Duodenal mucosa (tissue), 2 donors: ENCODE measurements around the gene HEPHL1.

Source experiments
- H3K27ac ChIP-seq: one replicate; pipeline ENCODE4 v1.7.0; 2013; ENCODE audit warnings: low read depth, low read length
- H3K27me3 ChIP-seq, 2 donors: one replicate each; pipeline ENCODE4 v1.7.0; 2013; ENCODE audit warnings: low read length in 2 of 2, control low read depth in 1 of 2; ENCODE audit not compliant: insufficient read depth in 2 of 2, control insufficient read depth in 1 of 2
- H3K36me3 ChIP-seq, 2 donors: one replicate each; pipeline ENCODE4 v1.7.0; 2013; ENCODE audit warnings: low read length in 2 of 2, control low read depth in 1 of 2; ENCODE audit not compliant: insufficient read depth in 2 of 2, control insufficient read depth in 1 of 2
- H3K4me1 ChIP-seq, 2 donors: one replicate each; pipeline ENCODE4 v1.7.0; 2013; ENCODE audit warnings: low read length in 2 of 2, control low read depth in 1 of 2; ENCODE audit not compliant: insufficient read depth in 2 of 2, control insufficient read depth in 1 of 2
- H3K4me3 ChIP-seq, 2 donors: one replicate each; pipeline ENCODE4 v1.7.0; 2013; ENCODE audit warnings: low read length in 2 of 2, low read depth in 1 of 2
- H3K9ac ChIP-seq, 2 donors: one replicate each; pipeline ENCODE4 v1.7.0; 2013; ENCODE audit warnings: low read length in 2 of 2, low read depth in 1 of 2
- H3K9me3 ChIP-seq, 2 donors: one replicate each; pipeline ENCODE4 v1.7.0; 2013; ENCODE audit warnings: low read length in 2 of 2, control low read depth in 1 of 2; ENCODE audit not compliant: control insufficient read depth in 1 of 2

Gene HEPHL1

GRCh38 chr11:94145431-94145830 lies 124.3 kb downstream of the HEPHL1 start:
- H3K4me1 ChIP-seq: peaks cover 11 to 18% of the 10 kb centered on the region in 2 donors
- no peak overlapping the region for H3K9ac ChIP-seq
- no peaks in the 10 kb centered on the region for H3K36me3 ChIP-seq
- no peak overlapping the region for H3K27ac ChIP-seq
- H3K27me3 ChIP-seq: no peaks in the 10 kb centered on the region
- no peaks in the 10 kb centered on the region for H3K9me3 ChIP-seq
- H3K4me3 ChIP-seq: no peak overlapping the region

GRCh38 chr11:94145916-94146315 lies 124.8 kb downstream of the HEPHL1 start:
- no peak overlapping the region for H3K27ac ChIP-seq
- peaks cover 11 to 23% of the 10 kb centered on the region in 2 donors for H3K4me1 ChIP-seq
- H3K27me3 ChIP-seq: no peaks in the 10 kb centered on the region
- H3K4me3 ChIP-seq: no peak overlapping the region
- no peaks in the 10 kb centered on the region for H3K9me3 ChIP-seq
- no peak overlapping the region for H3K9ac ChIP-seq
- no peaks in the 10 kb centered on the region for H3K36me3 ChIP-seq

- Histone ChIP-seq H3K9ac (no peak overlapping the region), H3K27me3 (no peaks in the 10 kb centered on the region), H3K36me3 (no peaks in the 10 kb centered on the region), H3K27ac (no peak overlapping the region), H3K9me3 (no peaks in the 10 kb centered on the region), H3K4me3 (no peak overlapping the region), H3K4me1 (peaks cover 13 to 33% of the 10 kb centered on the region in 2 donors)
Measured at GRCh38 chr11:94147433-94147845, 126.3 kb downstream of the HEPHL1 start.

- Histone ChIP-seq H3K4me1 (peaks cover 18 to 37% of the 10 kb centered on the region in 2 donors), H3K27ac (no peak overlapping the region), H3K27me3 (no peaks in the 10 kb centered on the region), H3K9me3 (no peaks in the 10 kb centered on the region), H3K36me3 (no peaks in the 10 kb centered on the region), H3K9ac (no peak overlapping the region), H3K4me3 (no peak overlapping the region)
Measured at GRCh38 chr11:94148189-94148588, 127.0 kb downstream of the HEPHL1 start.

GRCh38 chr11:94149431-94150017 lies 128.4 kb downstream of the HEPHL1 start:
- Histone ChIP-seq H3K9me3 (no peaks in the 10 kb centered on the region), H3K27ac (no peak overlapping the region), H3K27me3 (no peaks in the 10 kb centered on the region), H3K9ac (no peak overlapping the region), H3K36me3 (peaks cover 0 to 4% of the 10 kb centered on the region in 2 donors), H3K4me1 (peaks cover 23 to 37% of the 10 kb centered on the region in 2 donors), H3K4me3 (no peak overlapping the region)

- peaks cover 23 to 37% of the 10 kb centered on the region in 2 donors for H3K4me1 ChIP-seq
- no peak overlapping the region for H3K4me3 ChIP-seq
- H3K27ac ChIP-seq: no peak overlapping the region
- no peaks in the 10 kb centered on the region for H3K27me3 ChIP-seq
- no peak overlapping the region for H3K9ac ChIP-seq
- peaks cover 0 to 4% of the 10 kb centered on the region in 2 donors for H3K36me3 ChIP-seq
- no peaks in the 10 kb centered on the region for H3K9me3 ChIP-seq
Measured at GRCh38 chr11:94150056-94150455, 128.9 kb downstream of the HEPHL1 start.

GRCh38 chr11:94150704-94151685 lies 129.8 kb downstream of the HEPHL1 start:
- H3K4me1 ChIP-seq: peaks cover 23 to 37% of the 10 kb centered on the region in 2 donors
- H3K9ac ChIP-seq: no peak overlapping the region
- H3K4me3 ChIP-seq: no peak overlapping the region
- no peaks in the 10 kb centered on the region for H3K27me3 ChIP-seq
- H3K27ac ChIP-seq: no peak overlapping the region
- peaks cover 0 to 4% of the 10 kb centered on the region in 2 donors for H3K36me3 ChIP-seq
- H3K9me3 ChIP-seq: no peaks in the 10 kb centered on the region

- no peak overlapping the region for H3K27ac ChIP-seq
Measured at GRCh38 chr11:94151903-94152677, 130.9 kb downstream of the HEPHL1 start.

GRCh38 chr11:94152678-94153065 lies 131.5 kb downstream of the HEPHL1 start:
- Histone ChIP-seq H3K27me3 (no peaks in the 10 kb centered on the region), H3K27ac (no peak overlapping the region), H3K4me1 (peaks cover 23 to 37% of the 10 kb centered on the region in 2 donors), H3K9me3 (no peaks in the 10 kb centered on the region), H3K4me3 (no peak overlapping the region), H3K9ac (no peak overlapping the region), H3K36me3 (peaks cover 0 to 4% of the 10 kb centered on the region in 2 donors)

More at GRCh38 chr11:94151903-94152677, 130.9 kb downstream of the HEPHL1 start:
- H3K9ac ChIP-seq: no peak overlapping the region
- H3K36me3 ChIP-seq: peaks cover 0 to 4% of the 10 kb centered on the region in 2 donors
- no peaks in the 10 kb centered on the region for H3K9me3 ChIP-seq
- peaks cover 23 to 37% of the 10 kb centered on the region in 2 donors for H3K4me1 ChIP-seq
- H3K4me3 ChIP-seq: no peak overlapping the region
- no peaks in the 10 kb centered on the region for H3K27me3 ChIP-seq
